Ovary (tissue), 3 donors: ENCODE results near the gene BMPR1A.

Experiments used
- EP300 ChIP-seq: sonication (generic); formaldehyde crosslinking; IDR thresholded peaks from one replicate; pipeline ENCODE4 v1.6.1; 2017; ENCODE audit warnings: antibody characterized with exemption
- TF ChIP-seq, protein P1 (sequence below), 3 donors: fragments of 450-650 bp in 2 of 3; fragments of 200-600 bp in 1 of 3; IDR thresholded peaks; one replicate each; pipeline versions ENCODE4 v1.5.1 to v1.8.0; 2016 to 2022; ENCODE audit warnings: antibody characterized with exemption in 3 of 3, mild to moderate bottlenecking in 1 of 3
- donor health status: DM: no; HTN: no; CAD: no.

DNA sequence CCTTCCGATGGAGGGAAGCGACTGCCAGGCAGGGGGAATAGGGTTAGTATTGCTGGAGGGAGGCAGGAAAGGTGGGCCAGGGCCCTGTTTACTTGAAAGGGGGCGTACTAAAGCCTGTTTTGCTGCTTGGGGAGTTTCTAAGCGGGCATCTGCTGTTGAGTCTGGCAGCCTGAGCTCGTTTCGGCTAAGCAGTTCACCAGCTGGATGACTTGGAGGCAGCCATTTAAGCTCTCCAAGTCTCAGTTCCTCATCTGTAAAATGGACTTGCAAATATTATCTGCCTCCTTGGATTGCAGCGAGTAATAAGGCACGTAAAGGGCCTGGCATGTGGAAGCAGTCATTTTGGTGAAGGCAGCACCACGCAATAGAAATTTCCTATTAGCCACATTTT lies 44.1 kb upstream of the BMPR1A start:
- TF ChIP-seq, protein P1, sequence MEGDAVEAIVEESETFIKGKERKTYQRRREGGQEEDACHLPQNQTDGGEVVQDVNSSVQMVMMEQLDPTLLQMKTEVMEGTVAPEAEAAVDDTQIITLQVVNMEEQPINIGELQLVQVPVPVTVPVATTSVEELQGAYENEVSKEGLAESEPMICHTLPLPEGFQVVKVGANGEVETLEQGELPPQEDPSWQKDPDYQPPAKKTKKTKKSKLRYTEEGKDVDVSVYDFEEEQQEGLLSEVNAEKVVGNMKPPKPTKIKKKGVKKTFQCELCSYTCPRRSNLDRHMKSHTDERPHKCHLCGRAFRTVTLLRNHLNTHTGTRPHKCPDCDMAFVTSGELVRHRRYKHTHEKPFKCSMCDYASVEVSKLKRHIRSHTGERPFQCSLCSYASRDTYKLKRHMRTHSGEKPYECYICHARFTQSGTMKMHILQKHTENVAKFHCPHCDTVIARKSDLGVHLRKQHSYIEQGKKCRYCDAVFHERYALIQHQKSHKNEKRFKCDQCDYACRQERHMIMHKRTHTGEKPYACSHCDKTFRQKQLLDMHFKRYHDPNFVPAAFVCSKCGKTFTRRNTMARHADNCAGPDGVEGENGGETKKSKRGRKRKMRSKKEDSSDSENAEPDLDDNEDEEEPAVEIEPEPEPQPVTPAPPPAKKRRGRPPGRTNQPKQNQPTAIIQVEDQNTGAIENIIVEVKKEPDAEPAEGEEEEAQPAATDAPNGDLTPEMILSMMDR (IDR thresholded peaks at IDR 0.05), result no peak
- no peak for TF ChIP-seq EP300
